ENCODE data around the gene CMTM3.

DNA sequence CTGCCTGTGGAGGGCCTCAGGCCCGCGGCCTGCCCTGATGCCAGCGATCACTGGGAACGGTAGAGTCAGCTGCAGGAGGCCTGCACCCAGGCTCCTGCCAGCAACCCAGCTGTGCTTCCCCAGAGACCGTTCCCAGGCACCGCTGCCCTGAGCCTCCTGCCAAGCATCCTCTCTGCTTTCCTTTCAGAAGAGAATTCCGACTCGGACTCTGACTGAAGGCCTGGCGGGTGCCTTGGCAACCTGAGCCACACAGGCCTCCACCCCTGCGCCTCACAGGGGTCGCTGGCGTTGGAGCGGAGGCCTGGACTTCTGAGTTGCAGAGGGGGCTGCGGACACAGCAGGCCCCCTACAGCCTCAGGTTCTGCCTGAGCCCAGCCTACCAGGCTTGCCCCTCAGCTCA is 7.9 kb downstream of the CMTM3 start:
- TF ChIP-seq, protein P1, sequence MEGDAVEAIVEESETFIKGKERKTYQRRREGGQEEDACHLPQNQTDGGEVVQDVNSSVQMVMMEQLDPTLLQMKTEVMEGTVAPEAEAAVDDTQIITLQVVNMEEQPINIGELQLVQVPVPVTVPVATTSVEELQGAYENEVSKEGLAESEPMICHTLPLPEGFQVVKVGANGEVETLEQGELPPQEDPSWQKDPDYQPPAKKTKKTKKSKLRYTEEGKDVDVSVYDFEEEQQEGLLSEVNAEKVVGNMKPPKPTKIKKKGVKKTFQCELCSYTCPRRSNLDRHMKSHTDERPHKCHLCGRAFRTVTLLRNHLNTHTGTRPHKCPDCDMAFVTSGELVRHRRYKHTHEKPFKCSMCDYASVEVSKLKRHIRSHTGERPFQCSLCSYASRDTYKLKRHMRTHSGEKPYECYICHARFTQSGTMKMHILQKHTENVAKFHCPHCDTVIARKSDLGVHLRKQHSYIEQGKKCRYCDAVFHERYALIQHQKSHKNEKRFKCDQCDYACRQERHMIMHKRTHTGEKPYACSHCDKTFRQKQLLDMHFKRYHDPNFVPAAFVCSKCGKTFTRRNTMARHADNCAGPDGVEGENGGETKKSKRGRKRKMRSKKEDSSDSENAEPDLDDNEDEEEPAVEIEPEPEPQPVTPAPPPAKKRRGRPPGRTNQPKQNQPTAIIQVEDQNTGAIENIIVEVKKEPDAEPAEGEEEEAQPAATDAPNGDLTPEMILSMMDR (IDR thresholded peaks at IDR 0.05) = no peak
- TF ChIP-seq POLR2A (IDR thresholded peaks at IDR 0.05) = no peak
